RWPE2 (cell line): Measurements from ENCODE around the gene KCNK17.

Source experiments
- ATAC-seq: fragments of 200-7000 bp; cut with Tn5 transposase; 3 replicates; pipeline ENCODE4 v1.9.1; 2021; ENCODE audit warnings: low read depth
- DNase-seq: peaks from one replicate; pipeline ENCODE4 v3.0.0-alpha.2; 2020; ENCODE audit warnings: low spot score
- H3K27ac ChIP-seq: fragments of 450-650 bp; 2 replicates; pipeline ENCODE4 v1.5.1; 2017; ENCODE audit warnings: mild to moderate bottlenecking; ENCODE audit not compliant: poor library complexity, severe bottlenecking
- H3K27me3 ChIP-seq: fragments of 250-450 bp; sonication (Bioruptor Pico); 2 replicates; pipeline ENCODE4 v1.5.1; 2021; ENCODE audit warnings: mild to moderate bottlenecking, moderate library complexity; ENCODE audit not compliant: insufficient read depth, poor library complexity, severe bottlenecking
- H3K36me3 ChIP-seq: fragments of 250-450 bp; sonication (Bioruptor Pico); 2 replicates; pipeline ENCODE4 v1.5.1; 2020; ENCODE audit warnings: low read depth, mild to moderate bottlenecking, moderate library complexity
- H3K4me1 ChIP-seq: fragments of 250-450 bp; sonication (Bioruptor Pico); 2 replicates; pipeline ENCODE4 v1.5.1; 2021; ENCODE audit warnings: mild to moderate bottlenecking, moderate library complexity; ENCODE audit not compliant: insufficient read depth, poor library complexity, severe bottlenecking
- H3K4me3 ChIP-seq: fragments of 250-450 bp; sonication (Bioruptor Pico); 2 replicates; pipeline ENCODE4 v1.5.1; 2021; ENCODE audit warnings: mild to moderate bottlenecking, moderate library complexity; ENCODE audit not compliant: severe bottlenecking
- H3K9me3 ChIP-seq: fragments of 250-450 bp; sonication (Bioruptor Pico); 2 replicates; pipeline ENCODE4 v1.5.1; 2021; ENCODE audit warnings: mild to moderate bottlenecking, moderate library complexity; ENCODE audit not compliant: severe bottlenecking
- CTCF ChIP-seq: fragments of 450-650 bp; IDR thresholded peaks from one replicate; pipeline ENCODE4 v1.5.1; 2017; ENCODE audit warnings: mild to moderate bottlenecking, moderate library complexity; ENCODE audit not compliant: poor library complexity, severe bottlenecking

The KCNK17 gene

GRCh38 chr6:39254999-39255535 is 59.2 kb downstream of the KCNK17 start:
- TF ChIP-seq CTCF = no peak
- Histone ChIP-seq H3K36me3 (no peaks in the 10 kb centered on the region), H3K27me3 (no peaks in the 10 kb centered on the region), H3K27ac (no peak overlapping the region), H3K4me1 (no peaks in the 10 kb centered on the region), H3K9me3 (no peaks in the 10 kb centered on the region), H3K4me3 (no peak overlapping the region)
- ATAC-seq (no peak), DNase-seq (no peak)

- no peaks in the 10 kb centered on the region for H3K27me3 ChIP-seq
- TF ChIP-seq CTCF = no peak
- ATAC-seq = no peak
- H3K27ac ChIP-seq = no peak overlapping the region
- no peak for DNase-seq
- H3K36me3 ChIP-seq = no peaks in the 10 kb centered on the region
- H3K4me1 ChIP-seq = no peaks in the 10 kb centered on the region
- no peaks in the 10 kb centered on the region for H3K9me3 ChIP-seq
- no peak overlapping the region for H3K4me3 ChIP-seq
Measured at GRCh38 chr6:39251406-39251805, 62.8 kb downstream of the KCNK17 start.

- no peak for DNase-seq
Measured at GRCh38 chr6:39250507-39250906, 63.7 kb downstream of the KCNK17 start.

GRCh38 chr6:39249278-39249677 is 64.9 kb downstream of the KCNK17 start:
- no peaks in the 10 kb centered on the region for H3K36me3 ChIP-seq
- no peaks in the 10 kb centered on the region for H3K27me3 ChIP-seq
- ATAC-seq (no peak), DNase-seq (no peak)
- no peaks in the 10 kb centered on the region for H3K9me3 ChIP-seq
- TF ChIP-seq CTCF = no peak
- no peak overlapping the region for H3K27ac ChIP-seq
- H3K4me3 ChIP-seq = no peak overlapping the region
- no peaks in the 10 kb centered on the region for H3K4me1 ChIP-seq

More at GRCh38 chr6:39250507-39250906, 63.7 kb downstream of the KCNK17 start:
- no peaks in the 10 kb centered on the region for H3K36me3 ChIP-seq
- no peaks in the 10 kb centered on the region for H3K9me3 ChIP-seq
- no peak overlapping the region for H3K27ac ChIP-seq
- no peaks in the 10 kb centered on the region for H3K4me1 ChIP-seq
- no peak for ATAC-seq
- no peak for TF ChIP-seq CTCF
- no peaks in the 10 kb centered on the region for H3K27me3 ChIP-seq
- no peak overlapping the region for H3K4me3 ChIP-seq
